IMR-90 (cell line): Measurements from ENCODE around the gene C14orf93. TPM values are rescaled to one million over a fixed set of nuclear protein-coding genes. Genes with fewer than 3 reads are reported as not detected.

ENCODE experiments used
- ATAC-seq: fragments of 200-7000 bp; cut with Tn5 transposase; 2 replicates; pipeline ENCODE4 v1.9.1; 2020; ENCODE audit warnings: low read depth, mild to moderate bottlenecking, moderate library complexity
- BruUV-seq: library from RNA; stranded (reverse); fragments of 400-500 nt; replicated peaks from 2 replicates; lab custom pipeline; 2021; lab: Mats Ljungman, UMichigan
- CTCF ChIA-PET: fragments of 300-600 bp; formaldehyde crosslinking; extraction: SDS; loops from one replicate; lab custom pipeline; 2021; ENCODE audit warnings: antibody characterized with exemption; lab: Yijun Ruan, JAX
- POLR2A ChIA-PET: fragments of 300-600 bp; sonication (Branson Sonifier 250); formaldehyde crosslinking; loops from one replicate; lab custom pipeline; 2022; ENCODE audit warnings: antibody characterized with exemption; ENCODE audit not compliant: unreplicated experiment; lab: Charles Lee
- DNase-seq: peaks from one replicate; pipeline ENCODE4 v3.0.0; 2013
- H2AFZ ChIP-seq: replicated peaks from 2 replicates; pipeline ENCODE3; 2013; ENCODE audit warnings: low read length, mild to moderate bottlenecking; ENCODE audit not compliant: poor library complexity
- H2AK5ac ChIP-seq: 2 replicates; pipeline ENCODE4 v1.6.1; 2013; ENCODE audit warnings: low read depth, low read length, inconsistent platforms
- H2AK9ac ChIP-seq: replicated peaks from 2 replicates; pipeline ENCODE3; 2013; ENCODE audit warnings: mild to moderate bottlenecking, low read depth, low read length, moderate library complexity; ENCODE audit not compliant: poor library complexity
- H2BK120ac ChIP-seq: 2 replicates; pipeline ENCODE4 v1.6.1; 2013; ENCODE audit warnings: low read depth, low read length, inconsistent platforms
- H2BK15ac ChIP-seq: 3 replicates; pipeline ENCODE4 v1.6.1; 2013; ENCODE audit warnings: low read depth, low read length, inconsistent platforms
- H2BK20ac ChIP-seq: 2 replicates; pipeline ENCODE4 v1.6.1; 2013; ENCODE audit warnings: low read depth, mild to moderate bottlenecking, inconsistent platforms, low read length, moderate library complexity
- H2BK5ac ChIP-seq: 2 replicates; pipeline ENCODE4 v1.6.1; 2013; ENCODE audit warnings: mild to moderate bottlenecking, low read depth, low read length, inconsistent platforms; ENCODE audit not compliant: poor library complexity, severe bottlenecking
- H3K14ac ChIP-seq: replicated peaks from 2 replicates; pipeline ENCODE4 v1.6.1; 2013; ENCODE audit warnings: low read depth, low read length, inconsistent platforms
- H3K18ac ChIP-seq: 2 replicates; pipeline ENCODE4 v1.6.1; 2013; ENCODE audit warnings: low read depth, low read length, control low read depth
- H3K23ac ChIP-seq: 2 replicates; pipeline ENCODE4 v1.6.1; 2013; ENCODE audit warnings: low read depth, low read length, inconsistent platforms
- H3K27ac ChIP-seq: 2 replicates; pipeline ENCODE4 v1.5.1; 2013; ENCODE audit warnings: mild to moderate bottlenecking, control low read depth, low read length; ENCODE audit not compliant: insufficient read depth
- H3K27me3 ChIP-seq: 2 replicates; pipeline ENCODE4 v1.6.1; 2013; ENCODE audit warnings: low read length; ENCODE audit not compliant: control insufficient read depth, insufficient read depth
- H3K36me3 ChIP-seq: 2 replicates; pipeline ENCODE4 v1.6.1; 2013; ENCODE audit warnings: low read length, mixed read lengths; ENCODE audit not compliant: control insufficient read depth, insufficient read depth
- H3K4ac ChIP-seq: 2 replicates; pipeline ENCODE4 v1.6.1; 2013; ENCODE audit warnings: low read depth, low read length, inconsistent platforms
- H3K4me1 ChIP-seq: 2 replicates; pipeline ENCODE4 v1.6.1; 2013; ENCODE audit warnings: low read length, mixed read lengths; ENCODE audit not compliant: control insufficient read depth, insufficient read depth
- H3K4me2 ChIP-seq: 2 replicates; pipeline ENCODE4 v1.6.1; 2013; ENCODE audit warnings: low read depth, mild to moderate bottlenecking, control low read depth, low read length, moderate library complexity
- H3K4me3 ChIP-seq: 2 replicates; pipeline ENCODE4 v1.5.1; 2013; ENCODE audit warnings: low read depth, mild to moderate bottlenecking, control low read depth, low read length, moderate library complexity; ENCODE audit not compliant: insufficient read depth
- H3K56ac ChIP-seq: 2 replicates; pipeline ENCODE4 v1.6.1; 2013; ENCODE audit warnings: low read length, inconsistent platforms; ENCODE audit not compliant: insufficient read depth; ENCODE audit errors: extremely low read depth
- H3K79me1 ChIP-seq, 2 experiments: 2 replicates each; pipeline ENCODE4 v1.6.1; 2013; ENCODE audit warnings: low read length in 2 of 2, inconsistent platforms in 1 of 2, low read depth in 1 of 2
- H3K9ac ChIP-seq: 2 replicates; pipeline ENCODE4 v1.6.1; 2013; ENCODE audit warnings: low read depth, low read length, control low read depth
- H3K9me1 ChIP-seq: 2 replicates; pipeline ENCODE4 v1.6.1; 2013; ENCODE audit warnings: low read length, inconsistent platforms; ENCODE audit not compliant: insufficient read depth
- H3K9me3 ChIP-seq: 2 replicates; pipeline ENCODE4 v1.6.1; 2013; ENCODE audit warnings: low read length; ENCODE audit not compliant: control insufficient read depth, insufficient read depth
- H4K20me1 ChIP-seq: 2 replicates; pipeline ENCODE4 v1.6.1; 2013; ENCODE audit warnings: low read length, inconsistent platforms; ENCODE audit not compliant: insufficient read depth
- H4K5ac ChIP-seq: 2 replicates; pipeline ENCODE4 v1.6.1; 2013; ENCODE audit warnings: mild to moderate bottlenecking, low read depth, low read length, control low read depth
- H4K8ac ChIP-seq, 2 experiments: 2 replicates each; pipeline ENCODE4 v1.6.1; 2013; ENCODE audit warnings: low read depth in 2 of 2, low read length in 2 of 2, control low read depth in 1 of 2, inconsistent platforms in 1 of 2
- H4K91ac ChIP-seq: 2 replicates; pipeline ENCODE4 v1.6.1; 2013; ENCODE audit warnings: low read depth, low read length, inconsistent platforms; ENCODE audit not compliant: insufficient read depth
- MAFK ChIP-seq: IDR thresholded peaks from 2 replicates; pipeline ENCODE4 v1.6.1; 2012; ENCODE audit warnings: low read depth, low read length, improper control_type of control experiment
- MXI1 ChIP-seq: IDR thresholded peaks from 2 replicates; pipeline ENCODE4 v1.6.1; 2012; ENCODE audit warnings: low read depth, mild to moderate bottlenecking, low read length, moderate library complexity, borderline replicate concordance
- POLR2A ChIP-seq: IDR thresholded peaks from 2 replicates; pipeline ENCODE4 v1.6.1; 2012; ENCODE audit warnings: mild to moderate bottlenecking, low read depth, low read length
- USF2 ChIP-seq: fragments of 150-350 bp; IDR thresholded peaks from 2 replicates; pipeline ENCODE4 v1.6.1; 2017; ENCODE audit warnings: mild to moderate bottlenecking, antibody characterized with exemption, low read length, low read depth
- WGBS, 2 experiments: methylation state at CpG; one replicate each; pipeline versions ENCODE4 v1.1.5 to v1.1.7; 2013; ENCODE audit warnings: missing lambda C conversion rate in 2 of 2; ENCODE audit not compliant: insufficient read length in 1 of 2; ENCODE audit errors: extremely low coverage in 2 of 2; 5-methylcytosine and 5-hydroxymethylcytosine counted together
- dilution Hi-C: fragments of 300-500 bp; cut with HindIII; formaldehyde crosslinking; loops from one replicate; pipeline ENCODE4 v1.14.3; 2018; ENCODE audit warnings: low sequenced_read_pairs; ENCODE audit not compliant: unreplicated experiment
- in situ Hi-C: fragments of 300-500 bp; cut with MboI; formaldehyde crosslinking; loops from 3 replicates; pipeline ENCODE4 v1.14.3; 2019; ENCODE audit warnings: low sequenced_read_pairs, inconsistent platforms, mixed read lengths
- intact Hi-C: fragments of 100-400 bp; cut with micrococcal nuclease; formaldehyde crosslinking; loops from 2 replicates; pipeline ENCODE4 v1.10.0; 2022
- polyA plus RNA-seq, 3 experiments: library from polyadenylated mRNA; depleted of rRNA; stranded (reverse); fragments of >200 nt; gene quantifications; 2 replicates each; pipeline ENCODE4 v1.2.3, GENCODE V29; 2012; ENCODE audit warnings: low replicate concordance in 1 of 3
- total RNA-seq: library from RNA; depleted of rRNA; stranded (reverse); fragments of >200 nt; gene quantifications from 2 replicates; pipeline ENCODE4 v1.2.3, GENCODE V29; 2012

Gene C14orf93
- total and polyA plus RNA-seq, 2 of the 4 experiments (the other 2 are of a cell fraction), result 5.4 to 5.7 TPM

DNA sequence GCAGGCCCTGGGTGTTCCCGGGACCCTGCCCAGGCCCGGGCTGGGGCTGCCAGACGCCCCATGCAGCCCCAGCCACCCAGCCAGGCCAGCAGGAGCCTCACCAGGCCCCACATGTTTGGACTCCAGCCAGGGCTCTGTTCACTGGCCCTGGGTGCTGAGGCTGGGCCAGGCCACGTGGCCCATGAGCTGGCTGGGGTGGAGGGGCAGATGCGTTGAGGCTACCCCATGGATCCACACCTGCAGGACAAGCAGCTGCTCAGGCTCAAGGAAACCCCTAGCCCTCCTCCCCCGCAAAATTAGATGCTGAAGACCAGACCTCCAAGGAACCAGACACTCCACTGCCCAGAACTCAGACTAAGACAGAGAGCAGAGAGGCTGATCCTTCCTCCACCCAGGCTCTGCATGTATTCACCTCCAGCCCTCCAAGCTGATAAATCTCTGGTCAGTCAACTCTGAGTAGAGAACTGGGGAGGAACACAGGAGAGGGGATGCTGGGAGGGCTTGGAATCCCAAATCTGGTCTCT, 45.7 kb upstream of the C14orf93 start:
- Histone ChIP-seq H2BK20ac (no peak overlapping the region), H3K27ac (no peak overlapping the region), H3K79me1 (peaks cover 0 to 28% of the 10 kb centered on the region in 2 experiments; a peak in 3 of 4 replicates), H4K20me1 (peaks cover 13% of the 10 kb centered on the region), H3K9ac (no peak overlapping the region), H2AK5ac (peak overlapping the region; percentile 20; the same call in 1 of the 2 replicates), H2BK120ac (no peak overlapping the region), H4K8ac (no peak overlapping the region), H3K56ac (no peak overlapping the region), H3K9me3 (no peaks in the 10 kb centered on the region), H3K18ac (no peak overlapping the region), H3K36me3 (peaks cover 21% of the 10 kb centered on the region), H2BK5ac (no peak overlapping the region), H2AK9ac (peak overlapping the region; percentile 95), H3K4me1 (peaks cover 11% of the 10 kb centered on the region; the same call in 1 of the 2 replicates), H3K4me2 (no peak overlapping the region), H3K4me3 (no peak overlapping the region), H2BK15ac (no peak overlapping the region), H3K23ac (no peak overlapping the region), H4K5ac (no peak overlapping the region), H4K91ac (no peak overlapping the region), H3K14ac (no peak overlapping the region), H3K9me1 (no peaks in the 10 kb centered on the region), H3K4ac (peak overlapping the region; percentile 5; the same call in 1 of the 2 replicates), H2AFZ (peak overlapping the region; percentile 89), H3K27me3 (no peaks in the 10 kb centered on the region)
- no TSS peak for BruUV-seq
- TF ChIP-seq MXI1, result peak; percentile 70; the same call in 1 of the 2 replicates
- TF ChIP-seq MAFK, result no peak
- TF ChIP-seq USF2, result peak; percentile 40; the same call in 1 of the 2 replicates
- no peak for TF ChIP-seq POLR2A
- POLR2A ChIA-PET, result no interaction called here
- CTCF ChIA-PET, result interaction anchor here (1.1 to 1.3 kb wide), 2 partner anchors 13 to 69 kb away, joined by 3 to 4 read pairs; no protein-coding TSS in a partner anchor
- DNase-seq (peak; percentile 29), ATAC-seq (no peak)
- dilution Hi-C loops, result no loop called here
- intact Hi-C loops, result loop anchor here (1.0 to 2.0 kb wide), 2 partner anchors 54 to 491 kb away; no protein-coding TSS in a partner anchor
- no CpG with 5 or more reads among the region's 6 CpGs for WGBS, 2 experiments
- in situ Hi-C loops, result no loop called here
